Measurements from ENCODE around the gene NISCH.

NISCH gene

DNA sequence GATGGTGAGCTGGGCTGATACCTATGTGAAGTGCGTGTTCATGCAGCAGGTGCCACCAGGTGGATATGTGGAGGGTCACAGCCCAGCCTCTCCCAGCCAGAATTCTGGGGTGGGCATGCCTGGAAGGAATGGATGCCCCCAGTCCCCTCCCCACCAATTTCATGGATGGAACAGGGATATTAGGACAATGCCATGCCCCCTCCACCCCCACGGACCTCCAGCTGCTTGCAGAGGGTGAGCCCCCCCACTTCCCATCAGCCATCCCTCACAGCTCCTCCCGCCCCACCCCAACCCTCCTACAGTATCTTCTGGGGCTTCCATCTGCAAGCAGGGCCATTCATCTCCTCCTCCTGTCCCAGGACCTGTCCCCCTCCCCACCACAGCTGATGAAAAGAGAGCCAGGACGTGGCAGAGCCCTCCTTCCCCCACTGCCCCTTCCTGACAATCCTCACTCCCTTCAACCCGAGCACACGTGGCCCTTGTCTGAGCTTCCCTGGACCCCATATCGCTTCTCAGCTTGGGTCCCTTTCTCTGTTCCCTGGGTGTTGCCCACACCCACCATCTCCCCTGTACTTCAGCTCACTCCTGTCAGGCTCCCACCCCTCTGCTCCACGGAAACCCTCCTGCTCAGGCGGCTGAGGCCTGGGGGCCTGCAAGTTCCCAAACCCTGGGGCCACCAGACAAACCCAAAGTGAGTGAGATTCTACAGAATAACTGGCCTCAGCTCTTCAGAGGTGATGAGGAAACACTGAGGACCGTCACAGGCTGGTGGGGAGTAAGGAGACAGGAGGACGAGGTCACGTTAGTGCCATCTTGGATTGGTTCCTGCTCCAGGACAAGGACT, 7.7 kb upstream of the NISCH start:
- no peak for DNase-seq (ENCODE audit: low spot score)

DNA sequence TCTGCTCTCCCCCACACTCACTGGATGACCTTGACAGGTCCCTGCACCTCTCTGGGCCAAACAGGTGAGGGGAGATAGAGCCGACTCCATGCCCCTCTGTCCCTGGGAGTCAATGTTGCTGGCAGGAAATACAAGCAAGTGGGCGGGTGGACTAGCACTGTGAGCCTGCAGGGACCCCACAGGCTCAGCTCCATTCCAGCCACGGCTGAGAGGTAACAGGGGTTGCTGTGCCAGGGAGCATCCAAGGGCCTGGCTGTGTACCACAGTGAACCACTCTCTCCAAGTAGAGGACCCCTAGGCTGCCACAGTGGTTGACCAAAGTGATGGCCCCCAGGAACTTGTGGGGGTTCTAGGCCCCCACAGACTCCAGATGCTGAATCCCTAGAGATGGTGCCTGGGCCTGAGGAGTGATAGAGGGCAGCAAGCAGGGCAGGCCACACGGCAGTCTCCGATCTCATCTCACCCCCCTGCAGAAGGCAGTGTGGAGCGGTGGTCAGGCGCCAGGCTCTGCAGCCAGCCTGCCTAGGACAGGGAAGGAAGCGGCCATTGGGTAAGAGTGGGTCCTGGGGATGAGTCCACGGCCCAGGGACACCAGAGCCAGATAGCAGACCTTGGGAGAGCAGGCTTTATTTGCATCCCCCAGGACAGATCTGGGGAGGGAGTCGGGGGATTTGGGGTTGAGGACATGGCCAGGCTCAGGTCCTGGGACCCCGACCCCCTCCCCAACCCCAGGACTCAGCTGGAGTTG, 4.7 kb upstream of the NISCH start:
- no peak for DNase-seq (ENCODE audit: low spot score)

DNA sequence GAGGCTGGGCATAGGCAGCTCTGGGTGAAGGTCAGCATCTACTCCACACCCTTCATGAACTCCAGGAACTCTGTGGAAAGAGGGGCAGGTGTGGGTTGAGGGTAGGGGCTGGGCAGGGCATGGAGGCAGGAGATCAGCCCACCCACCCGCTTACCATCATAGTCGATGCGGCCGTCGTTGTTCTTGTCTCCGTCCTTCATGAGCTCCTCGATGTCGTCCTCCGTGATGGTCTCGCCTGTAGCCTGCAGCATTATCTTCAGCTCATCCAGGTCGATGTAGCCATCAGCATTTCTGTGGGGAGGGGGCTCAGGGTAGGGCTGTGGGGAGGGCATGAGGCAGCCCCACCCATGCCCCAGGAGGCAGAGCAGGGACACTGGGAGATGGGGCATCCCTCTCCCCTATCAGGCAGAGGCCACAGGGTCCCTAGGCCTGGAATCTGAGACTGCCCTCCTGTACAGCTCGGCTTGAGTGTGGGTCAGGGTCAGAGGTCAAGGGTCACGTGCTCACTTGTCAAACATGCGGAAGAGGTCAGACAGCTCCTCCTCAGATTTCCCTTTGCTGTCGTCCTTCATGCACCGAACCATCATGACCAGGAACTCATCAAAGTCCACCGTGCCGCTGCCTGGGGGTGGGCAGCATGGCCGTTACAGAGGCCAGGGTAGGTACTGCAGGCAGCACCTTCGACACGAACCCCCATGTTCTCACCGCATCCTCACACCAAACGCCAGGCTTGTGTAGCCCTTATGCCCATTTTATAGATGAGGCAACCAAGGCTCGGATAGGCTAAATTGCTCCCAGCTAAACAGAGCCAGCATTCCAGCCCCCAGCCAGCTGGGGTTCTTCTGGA, 3.9 kb upstream of the NISCH start:
- no peak for DNase-seq (ENCODE audit: low spot score)

DNA sequence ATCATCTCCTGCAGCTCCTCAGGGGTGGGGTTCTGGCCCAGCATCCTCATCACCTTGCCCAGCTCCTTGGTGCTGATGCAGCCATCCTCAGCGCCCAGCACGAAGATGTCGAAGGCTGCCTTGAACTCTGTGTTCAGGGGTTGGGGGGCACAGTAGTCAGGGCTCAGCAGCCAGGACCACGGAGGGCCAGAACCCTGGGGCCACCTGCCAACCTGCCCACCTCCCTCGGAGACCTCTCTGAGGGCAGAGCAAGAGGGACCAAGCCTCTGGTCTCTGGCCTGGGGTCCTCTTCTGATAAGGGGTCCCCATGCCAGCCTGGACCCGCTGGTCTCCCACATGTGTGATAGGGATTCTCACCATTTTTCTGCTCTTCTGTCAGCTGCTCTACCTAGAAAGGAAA, 3.3 kb upstream of the NISCH start:
- DNase-seq (ENCODE audit: low spot score): no peak

DNA sequence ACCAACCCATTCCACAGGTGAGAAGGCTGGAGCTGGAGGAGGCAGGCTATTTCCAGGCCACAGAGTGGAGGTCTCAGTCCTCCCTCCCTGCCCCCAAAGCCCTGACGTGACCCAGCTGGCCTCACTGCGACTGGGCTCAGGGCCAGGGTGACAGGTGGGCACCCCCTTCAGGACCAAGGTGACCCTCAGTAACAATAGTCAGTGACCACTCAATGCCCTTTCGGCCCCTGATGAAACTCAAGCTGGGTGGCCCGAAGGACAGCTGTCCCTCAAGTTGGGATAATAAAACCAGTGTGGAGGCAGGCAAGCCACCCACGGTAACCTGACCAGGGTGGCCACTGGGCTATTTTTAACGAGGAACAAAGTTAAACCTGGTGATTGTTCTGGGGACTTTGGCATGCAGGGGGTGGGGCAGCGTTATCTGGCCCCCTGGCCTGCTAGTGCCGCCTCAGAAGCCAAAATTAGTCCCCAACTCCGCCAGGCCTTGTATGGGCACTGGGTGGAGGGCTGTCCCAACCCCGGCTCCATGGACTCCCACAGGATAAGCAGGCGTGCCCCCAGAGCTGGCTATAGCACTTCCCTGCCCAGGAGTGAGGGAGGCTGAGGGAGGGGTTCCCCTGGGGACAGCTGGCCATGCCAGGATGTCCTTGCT, 2.7 kb upstream of the NISCH start:
- no peak for DNase-seq (ENCODE audit: low spot score)

DNA sequence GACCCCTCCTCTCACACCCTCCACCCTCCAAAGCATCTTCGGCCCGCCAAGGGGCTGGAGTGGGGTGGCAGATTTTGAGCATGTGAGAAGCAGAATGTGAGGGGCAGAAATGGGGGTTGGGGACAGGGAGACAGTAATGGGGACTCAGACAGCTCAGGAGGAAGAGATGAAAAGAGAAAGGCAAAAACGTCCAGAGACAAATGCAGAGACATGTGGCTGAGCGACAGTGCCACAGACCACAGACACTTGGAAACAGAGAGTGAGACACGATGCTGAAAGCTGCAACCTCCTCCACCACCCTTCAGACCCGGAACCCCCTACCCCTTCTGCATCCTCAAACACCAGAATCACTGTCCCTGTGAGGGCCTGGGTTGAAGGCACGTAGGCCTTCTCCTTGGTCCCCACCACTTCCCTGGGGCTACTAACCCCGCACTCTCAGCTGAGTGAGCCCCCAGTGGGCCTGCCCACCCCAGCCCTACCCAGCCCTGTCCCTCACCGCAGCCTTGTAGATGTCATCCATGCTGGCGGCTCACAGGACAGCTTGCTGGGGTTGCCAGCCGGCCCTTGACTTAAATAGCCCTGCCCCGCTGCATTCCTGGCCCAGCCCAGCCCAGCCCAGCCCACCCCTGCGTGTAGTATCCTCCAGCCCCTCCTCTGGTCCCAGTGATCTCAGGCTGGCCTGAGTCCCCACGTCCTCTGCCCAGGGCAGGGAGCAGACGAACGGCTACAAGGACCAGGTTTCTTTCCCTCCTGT, 1.7 kb upstream of the NISCH start, which contains the start of gene TNNC1:
TSS of gene TNNC1 (minus strand) at position 546 of the 754 bp plus-strand sequence. CDS start at position 520, 26 bp downstream.
- no peak for DNase-seq (ENCODE audit: low spot score)

DNA sequence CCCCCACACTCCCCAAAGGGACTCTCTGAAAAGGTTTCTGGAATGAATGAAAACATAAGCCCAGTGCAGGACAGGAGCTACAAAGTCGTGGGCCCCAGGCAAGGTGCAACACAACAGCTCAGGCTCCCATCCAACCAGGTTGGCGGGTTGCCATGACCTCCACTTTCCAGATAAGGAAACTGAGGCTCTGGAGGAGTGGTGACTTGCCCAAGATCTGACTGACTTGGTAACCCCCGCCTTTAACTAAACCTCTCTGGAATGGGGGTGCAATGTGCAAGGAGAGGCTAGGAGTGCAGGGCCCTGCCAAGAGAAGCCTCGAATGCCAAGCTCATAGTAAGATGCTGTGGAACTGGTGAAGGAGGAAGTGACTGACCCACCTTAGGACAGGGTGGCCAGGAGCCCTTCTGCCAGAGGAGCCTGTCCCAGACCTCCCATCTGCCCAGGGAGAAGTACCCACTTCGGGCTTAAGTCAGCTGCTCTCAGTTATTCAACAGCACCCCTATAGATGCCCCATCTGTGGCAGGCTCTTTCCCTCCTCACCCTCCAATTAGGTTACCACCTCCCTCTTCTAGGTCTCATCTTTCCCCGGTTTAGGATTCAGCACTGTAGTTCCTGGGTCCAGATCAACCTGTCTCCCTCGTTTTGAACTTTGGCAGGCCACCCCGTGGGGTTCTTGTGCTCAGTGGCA, 1.0 kb upstream of the NISCH start:
- DNase-seq (ENCODE audit: low spot score): no peak

DNA sequence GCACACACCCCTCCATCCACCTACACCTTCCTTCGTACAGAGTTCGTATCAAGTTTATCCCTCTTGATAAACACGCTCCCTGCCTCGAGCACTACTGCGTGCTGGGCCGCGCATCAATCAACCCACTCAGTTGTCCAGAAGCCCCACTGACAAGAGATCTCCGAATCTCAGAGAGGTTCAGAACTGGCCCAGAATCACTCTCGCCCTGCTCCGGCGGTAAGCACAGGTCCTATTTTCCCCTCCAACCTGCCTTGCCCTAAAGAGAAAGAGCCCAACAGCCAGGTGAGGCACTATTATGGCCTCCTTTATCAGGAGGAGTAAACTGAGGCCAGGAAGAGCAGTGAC, 494 bp upstream of the NISCH start:
- DNase-seq (ENCODE audit: low spot score): no peak

DNA sequence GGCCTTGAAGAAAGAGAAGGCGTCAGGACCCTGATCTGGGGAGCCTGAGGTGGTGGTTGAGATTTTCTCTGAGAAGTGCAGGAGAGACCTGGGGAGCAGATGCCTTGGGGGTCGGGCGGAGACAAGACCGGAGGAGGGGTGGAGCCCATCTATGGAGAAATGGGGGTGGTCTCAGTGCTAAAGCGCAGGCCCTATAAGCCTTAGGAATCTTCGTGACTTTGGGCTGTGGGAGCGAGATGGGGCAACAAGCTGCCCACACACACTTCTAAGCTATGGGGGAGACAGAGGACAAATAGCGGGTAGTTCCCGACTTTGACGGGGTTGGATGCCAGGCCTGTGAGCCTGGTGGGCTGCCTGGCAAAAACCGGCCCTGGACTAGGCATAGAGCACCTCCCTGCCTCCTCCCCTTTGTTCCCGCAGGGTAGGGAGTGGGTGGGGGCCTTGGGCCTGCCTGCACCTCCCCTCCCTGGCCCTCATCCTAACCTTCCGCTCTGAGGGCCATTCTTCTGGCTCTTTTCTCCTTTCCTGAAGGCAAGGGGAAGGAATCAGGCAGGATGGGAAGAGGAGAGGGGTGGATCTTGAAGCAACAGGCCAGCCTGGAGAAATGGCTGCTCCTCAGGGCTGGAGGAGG, 880 bp downstream of the NISCH start:
- no peak for DNase-seq (ENCODE audit: low spot score)

DNA sequence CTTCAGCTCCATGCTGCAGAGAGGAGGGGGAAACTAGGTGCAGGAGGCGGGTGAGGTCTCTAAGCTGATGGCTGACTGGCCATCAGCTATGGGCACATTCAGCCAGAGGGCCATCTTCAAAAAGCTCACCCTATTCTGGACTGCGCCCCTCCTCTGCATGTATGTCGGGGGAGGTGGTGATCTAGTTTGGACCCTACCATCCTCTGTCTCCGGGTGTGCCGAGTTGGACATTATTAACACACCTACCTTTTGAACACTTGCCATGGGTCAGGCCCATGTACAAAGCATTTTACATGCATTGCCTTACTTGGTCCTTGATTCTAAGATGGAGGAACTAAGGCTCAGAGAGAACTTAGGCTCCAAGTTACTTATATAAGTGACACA, 1.4 kb downstream of the NISCH start:
- DNase-seq (ENCODE audit: low spot score): no peak

DNA sequence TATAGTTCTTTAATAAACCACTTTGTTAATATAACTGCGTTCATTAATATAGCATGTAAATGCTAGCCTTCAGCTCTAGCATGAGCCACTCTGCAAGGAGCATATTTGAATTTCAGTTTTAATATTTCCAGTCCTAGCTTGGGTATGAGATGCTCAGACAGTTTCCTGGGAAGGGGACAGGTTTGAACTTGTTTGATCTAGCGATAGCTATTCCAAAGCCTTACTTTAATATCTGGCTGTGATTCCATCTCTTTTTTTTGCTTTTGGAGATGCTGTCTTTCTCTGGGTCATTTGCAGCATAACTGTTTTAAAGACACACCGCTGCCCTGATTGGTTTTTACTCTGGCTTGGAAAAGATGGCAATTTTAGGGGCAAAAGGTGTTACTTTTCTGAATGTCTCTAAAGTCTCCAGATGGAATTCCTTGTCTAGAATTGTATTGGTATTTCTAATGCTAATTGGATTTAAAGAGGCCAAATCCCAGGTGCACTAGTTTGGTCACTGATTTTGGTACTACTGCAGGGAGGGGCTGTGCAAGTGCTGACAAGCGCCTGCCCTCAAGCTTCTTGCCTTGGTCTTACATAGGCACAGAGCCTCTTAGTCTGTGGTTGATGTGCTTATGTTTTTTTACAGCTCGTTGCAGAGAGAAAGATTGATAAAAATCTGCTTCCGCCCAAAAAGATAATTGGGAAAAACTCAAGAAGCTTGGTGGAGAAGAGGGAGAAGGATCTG, 2.8 kb downstream of the NISCH start:
- no peak for DNase-seq (ENCODE audit: low spot score)

DNA sequence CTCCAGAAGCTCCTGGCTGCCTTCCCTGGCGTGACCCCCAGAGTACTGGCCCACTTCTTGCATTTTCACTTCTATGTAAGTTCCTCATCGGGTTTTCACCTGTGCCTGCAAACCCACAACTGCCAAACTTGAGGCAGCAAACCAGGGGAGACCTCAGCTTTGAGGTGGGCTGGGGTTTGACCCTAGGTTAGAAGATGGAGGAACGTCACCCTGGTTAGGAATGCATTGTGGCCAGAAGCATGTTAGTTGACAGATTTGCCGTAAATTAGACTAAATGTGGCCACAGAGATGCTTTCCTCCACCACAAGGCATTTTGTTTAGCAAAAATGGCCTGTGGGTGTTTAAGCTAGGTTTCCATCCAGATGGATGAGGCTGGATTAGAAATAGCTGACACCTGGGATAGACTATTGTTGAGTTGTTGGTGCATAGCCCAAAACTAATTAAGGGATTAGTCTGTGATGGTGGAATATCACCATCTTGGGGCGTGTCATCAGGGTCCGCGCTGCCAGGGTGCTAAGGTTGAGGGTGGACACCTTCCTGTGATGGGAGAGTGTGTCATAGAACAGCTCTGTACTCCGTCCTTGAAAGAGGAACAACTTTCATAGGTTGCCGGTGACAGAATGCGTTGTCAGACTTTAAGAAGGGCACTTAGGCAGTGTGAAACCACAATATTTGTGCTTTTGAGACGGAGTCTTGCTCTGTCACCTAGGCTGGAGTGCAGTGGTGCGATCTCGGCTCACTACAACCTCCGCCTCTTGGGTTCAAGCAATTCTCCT, 3.6 kb downstream of the NISCH start:
- no peak for DNase-seq (ENCODE audit: low spot score)

DNA sequence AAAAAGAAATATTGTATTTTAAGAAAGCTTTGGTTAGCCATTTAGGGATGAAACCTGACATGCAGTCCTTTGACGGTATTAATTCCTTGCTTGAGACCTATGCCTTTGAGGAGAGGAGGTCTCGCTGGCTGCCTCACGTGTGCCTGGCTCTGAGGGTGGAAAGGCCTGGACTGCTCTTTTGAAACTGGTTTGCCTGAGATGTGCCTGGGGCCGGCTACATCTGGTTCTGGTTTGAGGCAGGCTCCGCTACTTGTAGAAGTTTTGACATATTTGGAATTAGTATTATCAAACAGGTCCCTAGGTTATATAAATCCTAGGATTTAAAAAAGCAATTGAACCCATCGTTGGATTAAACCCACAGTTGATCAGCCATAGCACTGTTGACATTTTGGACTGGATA, 6.5 kb downstream of the NISCH start:
- no peak for DNase-seq (ENCODE audit: low spot score)

DNA sequence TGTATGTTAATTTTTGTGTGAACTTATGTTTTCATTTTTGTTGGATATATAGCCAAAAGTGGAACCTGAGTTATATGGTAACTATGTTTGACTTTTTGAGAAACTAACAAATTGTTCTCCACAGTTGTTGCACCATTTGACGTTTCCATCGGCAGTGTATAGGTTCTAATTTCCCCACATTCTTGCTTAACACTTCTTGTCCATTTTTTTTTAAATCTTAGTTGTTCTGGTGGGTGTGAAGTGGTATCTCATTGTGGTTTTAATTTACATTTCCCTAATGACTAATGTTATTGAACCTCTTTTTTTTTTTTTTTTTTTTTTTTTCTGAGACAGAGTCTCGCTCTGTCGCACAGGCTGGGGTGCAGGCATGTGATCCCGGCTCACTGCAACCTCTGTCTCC, 8.0 kb downstream of the NISCH start:
- DNase-seq (ENCODE audit: low spot score): no peak

DNA sequence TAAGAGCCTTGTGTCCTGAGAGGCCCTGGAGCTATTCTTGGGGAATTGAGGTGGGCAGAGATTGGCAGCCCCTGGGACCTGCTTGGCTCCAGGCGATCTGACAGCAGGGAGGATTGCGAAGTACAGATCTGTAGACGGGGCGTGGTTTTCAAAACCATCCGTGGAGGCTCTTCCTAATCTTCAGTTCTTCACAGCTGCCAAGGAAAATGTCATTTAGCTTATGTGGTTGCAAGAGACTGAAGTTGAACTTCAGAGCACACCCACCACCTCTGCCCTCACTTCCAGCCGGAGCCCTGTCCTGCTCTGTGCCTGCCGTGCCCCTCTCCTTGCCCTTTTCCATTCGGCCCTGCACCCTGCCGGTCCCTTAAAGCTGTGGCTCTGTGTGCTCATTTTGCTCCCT, 12.9 kb downstream of the NISCH start:
- DNase-seq (ENCODE audit: low spot score): no peak

DNA sequence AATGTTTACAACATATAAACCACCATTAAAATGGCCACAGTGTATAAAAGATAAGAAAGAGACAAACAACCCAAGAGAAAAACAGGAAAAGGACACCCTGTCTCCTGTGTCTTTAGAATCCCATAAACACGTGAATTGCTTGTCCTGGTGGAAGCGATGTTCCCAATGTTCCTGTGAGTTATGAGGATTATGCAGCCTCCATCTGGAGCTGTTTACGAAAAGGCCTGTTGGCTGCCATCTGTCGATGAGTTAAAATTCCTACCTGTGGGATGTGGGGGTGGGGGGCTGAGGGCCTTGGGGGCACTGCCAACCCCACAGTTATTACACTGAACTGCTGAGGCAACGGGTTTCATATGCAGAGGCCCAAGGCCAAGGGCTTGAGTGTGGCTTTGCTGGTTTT, 13.6 kb downstream of the NISCH start:
- no peak for DNase-seq (ENCODE audit: low spot score)

DNA sequence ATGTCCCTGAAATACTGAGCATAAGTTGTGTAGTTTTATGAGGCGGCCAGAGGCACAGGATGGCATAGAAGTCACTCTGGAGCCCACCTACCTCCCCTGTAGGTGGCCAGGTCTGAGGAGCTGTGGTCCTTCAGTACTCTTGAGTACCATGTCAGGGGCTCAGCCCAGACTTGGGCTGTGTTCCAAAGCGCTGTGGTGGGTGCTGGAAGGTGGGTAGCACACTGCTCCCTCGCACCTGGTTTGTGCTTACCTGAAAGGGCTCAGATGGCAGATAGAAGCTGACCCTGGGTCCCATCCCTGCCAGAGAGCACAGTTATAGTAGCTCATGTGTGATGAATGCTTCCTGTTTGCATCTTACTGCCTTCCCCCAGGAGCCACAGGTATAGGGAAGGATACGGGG, 15.5 kb downstream of the NISCH start:
- no peak for DNase-seq (ENCODE audit: low spot score)

DNA sequence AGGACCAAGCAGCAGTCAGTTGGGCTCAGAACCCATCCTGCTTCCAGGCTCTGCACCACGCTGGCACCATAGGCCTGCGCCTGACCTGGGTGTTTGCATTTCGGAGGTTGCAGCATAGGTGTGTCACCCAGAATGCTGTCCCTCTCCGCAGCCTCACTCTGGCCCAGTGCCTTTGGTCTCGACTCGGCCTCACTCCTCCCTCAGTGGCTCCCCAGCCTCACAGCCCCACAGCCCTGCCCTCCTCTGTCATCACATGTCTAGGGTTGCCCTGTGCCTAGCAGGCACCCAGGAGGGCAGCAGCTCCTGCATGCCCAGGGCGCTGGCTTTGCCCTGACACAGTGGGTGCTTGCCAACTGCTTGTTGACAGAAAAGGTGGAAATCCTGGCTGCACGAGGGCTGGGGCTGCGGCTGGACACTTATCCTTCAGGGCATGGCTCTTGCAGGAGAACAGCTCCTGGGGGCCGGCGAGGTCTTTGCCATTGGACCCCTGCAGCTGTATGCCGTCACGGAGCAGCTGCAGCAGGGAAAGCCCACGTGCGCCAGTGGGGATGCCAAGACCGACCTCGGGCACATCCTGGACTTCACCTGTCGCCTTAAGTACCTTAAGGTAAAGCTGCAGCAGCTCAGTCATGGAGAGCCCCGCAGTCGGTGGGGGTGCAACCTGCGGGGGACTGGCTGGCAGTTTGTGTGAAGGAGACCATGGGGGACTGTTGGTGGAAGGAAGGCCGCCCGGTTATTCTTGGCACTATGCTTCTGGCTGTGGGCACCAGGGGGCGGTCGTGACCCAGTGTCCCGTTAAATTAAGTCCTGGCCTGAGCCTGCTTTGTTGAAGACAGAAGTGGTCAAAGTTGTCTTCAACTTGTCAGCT, 16.2 kb downstream of the NISCH start:
- DNase-seq (ENCODE audit: low spot score): no peak

All from germinal center (tissue), 1 donor.